IMR-90 (cell line): ENCODE results near the gene ACTN2. TPM values are rescaled to one million over a fixed set of nuclear protein-coding genes. Genes with fewer than 3 reads are reported as not detected.

Experiments
- ATAC-seq: fragments of 200-7000 bp; cut with Tn5 transposase; 2 replicates; pipeline ENCODE4 v1.9.1; 2020; ENCODE audit warnings: low read depth, mild to moderate bottlenecking, moderate library complexity
- BruUV-seq: library from RNA; stranded (reverse); fragments of 400-500 nt; replicated peaks from 2 replicates; lab custom pipeline; 2021; lab: Mats Ljungman, UMichigan
- CTCF ChIA-PET: fragments of 300-600 bp; formaldehyde crosslinking; extraction: SDS; loops from one replicate; lab custom pipeline; 2021; ENCODE audit warnings: antibody characterized with exemption; lab: Yijun Ruan, JAX
- POLR2A ChIA-PET: fragments of 300-600 bp; sonication (Branson Sonifier 250); formaldehyde crosslinking; loops from one replicate; lab custom pipeline; 2022; ENCODE audit warnings: antibody characterized with exemption; ENCODE audit not compliant: unreplicated experiment; lab: Charles Lee
- DNase-seq: peaks from one replicate; pipeline ENCODE4 v3.0.0; 2013
- H2AFZ ChIP-seq: replicated peaks from 2 replicates; pipeline ENCODE3; 2013; ENCODE audit warnings: low read length, mild to moderate bottlenecking; ENCODE audit not compliant: poor library complexity
- H2AK5ac ChIP-seq: 2 replicates; pipeline ENCODE4 v1.6.1; 2013; ENCODE audit warnings: low read depth, low read length, inconsistent platforms
- H2AK9ac ChIP-seq: replicated peaks from 2 replicates; pipeline ENCODE3; 2013; ENCODE audit warnings: mild to moderate bottlenecking, low read depth, low read length, moderate library complexity; ENCODE audit not compliant: poor library complexity
- H2BK120ac ChIP-seq: 2 replicates; pipeline ENCODE4 v1.6.1; 2013; ENCODE audit warnings: low read depth, low read length, inconsistent platforms
- H2BK15ac ChIP-seq: 3 replicates; pipeline ENCODE4 v1.6.1; 2013; ENCODE audit warnings: low read depth, low read length, inconsistent platforms
- H2BK20ac ChIP-seq: 2 replicates; pipeline ENCODE4 v1.6.1; 2013; ENCODE audit warnings: low read depth, mild to moderate bottlenecking, inconsistent platforms, low read length, moderate library complexity
- H2BK5ac ChIP-seq: 2 replicates; pipeline ENCODE4 v1.6.1; 2013; ENCODE audit warnings: mild to moderate bottlenecking, low read depth, low read length, inconsistent platforms; ENCODE audit not compliant: poor library complexity, severe bottlenecking
- H3K14ac ChIP-seq: replicated peaks from 2 replicates; pipeline ENCODE4 v1.6.1; 2013; ENCODE audit warnings: low read depth, low read length, inconsistent platforms
- H3K18ac ChIP-seq: 2 replicates; pipeline ENCODE4 v1.6.1; 2013; ENCODE audit warnings: low read depth, low read length, control low read depth
- H3K23ac ChIP-seq: 2 replicates; pipeline ENCODE4 v1.6.1; 2013; ENCODE audit warnings: low read depth, low read length, inconsistent platforms
- H3K27ac ChIP-seq: 2 replicates; pipeline ENCODE4 v1.5.1; 2013; ENCODE audit warnings: mild to moderate bottlenecking, control low read depth, low read length; ENCODE audit not compliant: insufficient read depth
- H3K27me3 ChIP-seq: 2 replicates; pipeline ENCODE4 v1.6.1; 2013; ENCODE audit warnings: low read length; ENCODE audit not compliant: control insufficient read depth, insufficient read depth
- H3K36me3 ChIP-seq: 2 replicates; pipeline ENCODE4 v1.6.1; 2013; ENCODE audit warnings: low read length, mixed read lengths; ENCODE audit not compliant: control insufficient read depth, insufficient read depth
- H3K4ac ChIP-seq: 2 replicates; pipeline ENCODE4 v1.6.1; 2013; ENCODE audit warnings: low read depth, low read length, inconsistent platforms
- H3K4me1 ChIP-seq: 2 replicates; pipeline ENCODE4 v1.6.1; 2013; ENCODE audit warnings: low read length, mixed read lengths; ENCODE audit not compliant: control insufficient read depth, insufficient read depth
- H3K4me2 ChIP-seq: 2 replicates; pipeline ENCODE4 v1.6.1; 2013; ENCODE audit warnings: low read depth, mild to moderate bottlenecking, control low read depth, low read length, moderate library complexity
- H3K4me3 ChIP-seq: 2 replicates; pipeline ENCODE4 v1.5.1; 2013; ENCODE audit warnings: low read depth, mild to moderate bottlenecking, control low read depth, low read length, moderate library complexity; ENCODE audit not compliant: insufficient read depth
- H3K56ac ChIP-seq: 2 replicates; pipeline ENCODE4 v1.6.1; 2013; ENCODE audit warnings: low read length, inconsistent platforms; ENCODE audit not compliant: insufficient read depth; ENCODE audit errors: extremely low read depth
- H3K79me1 ChIP-seq, 2 experiments: 2 replicates each; pipeline ENCODE4 v1.6.1; 2013; ENCODE audit warnings: low read length in 2 of 2, inconsistent platforms in 1 of 2, low read depth in 1 of 2
- H3K9ac ChIP-seq: 2 replicates; pipeline ENCODE4 v1.6.1; 2013; ENCODE audit warnings: low read depth, low read length, control low read depth
- H3K9me1 ChIP-seq: 2 replicates; pipeline ENCODE4 v1.6.1; 2013; ENCODE audit warnings: low read length, inconsistent platforms; ENCODE audit not compliant: insufficient read depth
- H3K9me3 ChIP-seq: 2 replicates; pipeline ENCODE4 v1.6.1; 2013; ENCODE audit warnings: low read length; ENCODE audit not compliant: control insufficient read depth, insufficient read depth
- H4K20me1 ChIP-seq: 2 replicates; pipeline ENCODE4 v1.6.1; 2013; ENCODE audit warnings: low read length, inconsistent platforms; ENCODE audit not compliant: insufficient read depth
- H4K5ac ChIP-seq: 2 replicates; pipeline ENCODE4 v1.6.1; 2013; ENCODE audit warnings: mild to moderate bottlenecking, low read depth, low read length, control low read depth
- H4K8ac ChIP-seq, 2 experiments: 2 replicates each; pipeline ENCODE4 v1.6.1; 2013; ENCODE audit warnings: low read depth in 2 of 2, low read length in 2 of 2, control low read depth in 1 of 2, inconsistent platforms in 1 of 2
- H4K91ac ChIP-seq: 2 replicates; pipeline ENCODE4 v1.6.1; 2013; ENCODE audit warnings: low read depth, low read length, inconsistent platforms; ENCODE audit not compliant: insufficient read depth
- BHLHE40 ChIP-seq: fragments of 150-350 bp; IDR thresholded peaks from 2 replicates; pipeline ENCODE4 v1.6.1; 2016; ENCODE audit warnings: mild to moderate bottlenecking, low read depth, low read length
- CEBPB ChIP-seq: IDR thresholded peaks from 2 replicates; pipeline ENCODE4 v1.6.1; 2012; ENCODE audit warnings: low read depth, low read length, improper control_type of control experiment
- CHD1 ChIP-seq: IDR thresholded peaks from 2 replicates; pipeline ENCODE4 v1.6.1; 2012; ENCODE audit warnings: low read depth, low read length, improper control_type of control experiment
- CTCF ChIP-seq: conservative IDR thresholded peaks from 2 replicates; pipeline ENCODE4 v1.5.1; 2012; ENCODE audit warnings: mild to moderate bottlenecking, low read depth, low read length, improper control_type of control experiment
- ELK1 ChIP-seq: fragments of 150-350 bp; IDR thresholded peaks from 2 replicates; pipeline ENCODE4 v1.6.1; 2016; ENCODE audit warnings: low read depth, mild to moderate bottlenecking, low read length, moderate library complexity, borderline replicate concordance
- FOS ChIP-seq: fragments of 150-350 bp; IDR thresholded peaks from 2 replicates; pipeline ENCODE4 v1.6.1; 2016; ENCODE audit warnings: low read depth, low read length
- MAFK ChIP-seq: IDR thresholded peaks from 2 replicates; pipeline ENCODE4 v1.6.1; 2012; ENCODE audit warnings: low read depth, low read length, improper control_type of control experiment
- MAZ ChIP-seq: IDR thresholded peaks from 2 replicates; pipeline ENCODE4 v1.6.1; 2012; ENCODE audit warnings: low read depth, mild to moderate bottlenecking, low read length, improper control_type of control experiment, moderate library complexity, borderline replicate concordance
- MXI1 ChIP-seq: IDR thresholded peaks from 2 replicates; pipeline ENCODE4 v1.6.1; 2012; ENCODE audit warnings: low read depth, mild to moderate bottlenecking, low read length, moderate library complexity, borderline replicate concordance
- NFE2L2 ChIP-seq: fragments of 150-350 bp; IDR thresholded peaks from 2 replicates; pipeline ENCODE4 v1.6.1; 2016; ENCODE audit warnings: low read depth, mild to moderate bottlenecking, low read length
- POLR2A ChIP-seq: IDR thresholded peaks from 2 replicates; pipeline ENCODE4 v1.6.1; 2012; ENCODE audit warnings: mild to moderate bottlenecking, low read depth, low read length
- RAD21 ChIP-seq: IDR thresholded peaks from 2 replicates; pipeline ENCODE4 v1.6.1; 2012; ENCODE audit warnings: low read length, improper control_type of control experiment
- RCOR1 ChIP-seq: IDR thresholded peaks from 2 replicates; pipeline ENCODE4 v1.6.1; 2012; ENCODE audit warnings: mild to moderate bottlenecking, low read length, improper control_type of control experiment; ENCODE audit not compliant: insufficient replicate concordance
- RFX5 ChIP-seq: IDR thresholded peaks from 2 replicates; pipeline ENCODE4 v1.8.0; 2012; ENCODE audit warnings: low read depth, mild to moderate bottlenecking, low read length, moderate library complexity
- SMC3 ChIP-seq: fragments of 150-350 bp; IDR thresholded peaks from 2 replicates; pipeline ENCODE4 v1.6.1; 2016; ENCODE audit warnings: low read depth, mild to moderate bottlenecking, antibody characterized with exemption, low read length, moderate library complexity
- USF2 ChIP-seq: fragments of 150-350 bp; IDR thresholded peaks from 2 replicates; pipeline ENCODE4 v1.6.1; 2017; ENCODE audit warnings: mild to moderate bottlenecking, antibody characterized with exemption, low read length, low read depth
- WGBS, 2 experiments: methylation state at CpG; one replicate each; pipeline versions ENCODE4 v1.1.5 to v1.1.7; 2013; ENCODE audit warnings: missing lambda C conversion rate in 2 of 2; ENCODE audit not compliant: insufficient read length in 1 of 2; ENCODE audit errors: extremely low coverage in 2 of 2; 5-methylcytosine and 5-hydroxymethylcytosine counted together
- dilution Hi-C: fragments of 300-500 bp; cut with HindIII; formaldehyde crosslinking; loops from one replicate; pipeline ENCODE4 v1.14.3; 2018; ENCODE audit warnings: low sequenced_read_pairs; ENCODE audit not compliant: unreplicated experiment
- in situ Hi-C: fragments of 300-500 bp; cut with MboI; formaldehyde crosslinking; loops from 3 replicates; pipeline ENCODE4 v1.14.3; 2019; ENCODE audit warnings: low sequenced_read_pairs, inconsistent platforms, mixed read lengths
- intact Hi-C: fragments of 100-400 bp; cut with micrococcal nuclease; formaldehyde crosslinking; loops from 2 replicates; pipeline ENCODE4 v1.10.0; 2022
- polyA plus RNA-seq, 3 experiments: library from polyadenylated mRNA; depleted of rRNA; stranded (reverse); fragments of >200 nt; gene quantifications; 2 replicates each; pipeline ENCODE4 v1.2.3, GENCODE V29; 2012; ENCODE audit warnings: low replicate concordance in 1 of 3
- total RNA-seq: library from RNA; depleted of rRNA; stranded (reverse); fragments of >200 nt; gene quantifications from 2 replicates; pipeline ENCODE4 v1.2.3, GENCODE V29; 2012

ACTN2 gene
- total and polyA plus RNA-seq, 2 of the 4 experiments (the other 2 are of a cell fraction): under 0.01 TPM; not detected in 1

GRCh38 chr1:236808564-236809130 lies 122.3 kb downstream of the ACTN2 start:
- H3K4me3 ChIP-seq: no peak overlapping the region
- ATAC-seq: peak; percentile 40
- peaks cover 14 to 20% of the 10 kb centered on the region in 2 experiments for H3K79me1 ChIP-seq
- H3K4me2 ChIP-seq: no peak overlapping the region
- H2AFZ ChIP-seq: no peak overlapping the region
- POLR2A ChIA-PET: interaction anchor here (0.5 kb wide), 1 partner anchor 52 kb away, joined by 12 read pairs; no protein-coding TSS in a partner anchor
- peaks cover 13% of the 10 kb centered on the region for H3K36me3 ChIP-seq
- H3K9me3 ChIP-seq: no peaks in the 10 kb centered on the region
- H2BK20ac ChIP-seq: no peak overlapping the region
- H3K18ac ChIP-seq: no peak overlapping the region
- H3K27me3 ChIP-seq: no peaks in the 10 kb centered on the region
- H2AK9ac ChIP-seq: no peak overlapping the region
- H4K91ac ChIP-seq: no peak overlapping the region
- 100% methylated on average over 3 of the region's 8 CpGs; no CpG with 5 or more reads in 1 of the 2 experiments for WGBS, 2 experiments
- no peak overlapping the region for H4K5ac ChIP-seq
- no peak overlapping the region for H3K27ac ChIP-seq
- no peak overlapping the region for H3K56ac ChIP-seq
- no peaks in the 10 kb centered on the region for H4K20me1 ChIP-seq
- H2BK15ac ChIP-seq: no peak overlapping the region
- no peak for TF ChIP-seq CEBPB
- TF ChIP-seq ELK1: no peak
- TF ChIP-seq CTCF: no peak
- TF ChIP-seq FOS: no peak
- no peak for TF ChIP-seq CHD1
- no peak for TF ChIP-seq USF2
- TF ChIP-seq RFX5: no peak
- no peak for TF ChIP-seq MAFK
- no peak for TF ChIP-seq NFE2L2
- no peak for TF ChIP-seq MXI1
- TF ChIP-seq BHLHE40: no peak
- TF ChIP-seq POLR2A: no peak
- TF ChIP-seq RCOR1: no peak
- no peak for TF ChIP-seq SMC3
- no peak for TF ChIP-seq RAD21
- no peak for TF ChIP-seq MAZ
- peaks cover 11% of the 10 kb centered on the region; the same call in 1 of the 2 replicates for H3K4me1 ChIP-seq
- CTCF ChIA-PET: interaction anchor here (0.6 to 1.3 kb wide), 3 partner anchors 59 to 367 kb away, joined by 3 to 4 read pairs (median 3); no protein-coding TSS in a partner anchor
- dilution Hi-C loops (no loop called here), in situ Hi-C loops (no loop called here), intact Hi-C loops (no loop called here)
- no peak overlapping the region for H4K8ac ChIP-seq
- no peak overlapping the region for H3K14ac ChIP-seq
- H2BK5ac ChIP-seq: no peak overlapping the region
- H2AK5ac ChIP-seq: no peak overlapping the region
- BruUV-seq: no TSS peak
- H3K9ac ChIP-seq: no peak overlapping the region
- no peak overlapping the region for H3K4ac ChIP-seq
- 0 out of 2 replicates have a peak, but pooled peaks cover 3% of the 10 kb centered on the region for H3K9me1 ChIP-seq
- peak; percentile 21 for DNase-seq
- H2BK120ac ChIP-seq: no peak overlapping the region
- no peak overlapping the region for H3K23ac ChIP-seq
